GM18517 (cell line): Measurements from ENCODE around the gene GRIPAP1.
A peak's percentile ranks its signal among the peaks of the same experiment; 100 is the strongest.

Experiments
- ATAC-seq: cut with Tn5 transposase; IDR thresholded peaks from one replicate; pipeline ENCODE4 v1.9.1; 2021; ENCODE audit warnings: mild to moderate bottlenecking, moderate library complexity; ENCODE audit not compliant: unreplicated experiment

Gene GRIPAP1

GRCh38 chrX:49002091-49002935 lies at the start of gene GRIPAP1:
Gene GRIPAP1, minus strand, starts transcription at chrX:49002264. Its CDS starts 35 bp downstream, at chrX:49002229.
- peak; percentile 77 for ATAC-seq

DNA sequence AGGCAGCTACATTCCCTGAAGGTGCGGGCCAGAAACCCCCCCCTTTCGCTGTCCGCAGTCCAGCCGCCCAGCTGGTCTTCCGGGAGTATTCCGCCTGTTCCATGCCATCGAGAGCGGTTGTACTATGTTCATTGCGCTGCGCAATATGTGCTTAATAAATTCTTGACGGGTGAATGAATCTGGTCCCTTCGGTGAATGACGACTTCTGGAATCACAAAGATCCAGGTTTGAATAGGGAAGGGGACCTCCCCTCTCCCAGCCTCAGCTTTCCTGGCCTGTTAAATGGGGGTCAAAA lies 41.9 kb upstream of the GRIPAP1 start:
- no peak for ATAC-seq

- ATAC-seq = peak; percentile 86
These were observed 41.3 kb upstream of the GRIPAP1 start, which contains the start of gene TFE3 for GRCh38 chrX:49043220-49043986. Gene TFE3, minus strand, starts transcription at chrX:49043357. Its CDS starts 131 bp downstream, at chrX:49043226.

DNA sequence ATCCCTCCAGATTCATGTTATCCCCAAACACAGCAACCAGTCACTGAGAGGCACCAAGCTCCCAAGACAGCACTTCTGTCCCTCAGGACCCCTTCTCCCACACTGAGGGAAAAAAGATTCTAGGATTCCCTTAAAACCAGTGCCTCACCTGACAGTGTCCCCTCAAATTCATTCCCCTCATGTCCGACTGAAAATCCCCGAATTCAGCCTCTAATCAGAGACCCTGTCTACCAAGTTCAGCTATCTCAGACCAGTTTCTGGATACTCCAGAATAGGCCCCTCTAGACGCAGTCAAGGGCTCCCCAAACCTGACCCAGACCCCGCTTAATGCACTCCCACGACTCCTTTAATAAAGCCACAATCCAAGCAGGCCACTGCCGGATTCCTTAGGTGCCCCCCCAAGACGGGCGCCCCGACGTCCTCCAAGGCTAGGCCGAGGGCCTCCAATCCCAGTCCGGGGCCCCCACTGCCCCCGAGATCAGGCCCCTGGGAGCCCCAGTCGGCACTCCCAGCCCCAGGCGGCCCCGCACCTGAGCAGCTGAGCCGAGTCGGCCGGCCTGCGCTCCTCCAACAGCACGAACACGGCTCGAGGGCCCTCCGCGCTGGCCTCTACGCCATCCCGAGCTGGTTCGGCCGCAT lies 40.6 kb upstream of the GRIPAP1 start:
- ATAC-seq = no peak

DNA sequence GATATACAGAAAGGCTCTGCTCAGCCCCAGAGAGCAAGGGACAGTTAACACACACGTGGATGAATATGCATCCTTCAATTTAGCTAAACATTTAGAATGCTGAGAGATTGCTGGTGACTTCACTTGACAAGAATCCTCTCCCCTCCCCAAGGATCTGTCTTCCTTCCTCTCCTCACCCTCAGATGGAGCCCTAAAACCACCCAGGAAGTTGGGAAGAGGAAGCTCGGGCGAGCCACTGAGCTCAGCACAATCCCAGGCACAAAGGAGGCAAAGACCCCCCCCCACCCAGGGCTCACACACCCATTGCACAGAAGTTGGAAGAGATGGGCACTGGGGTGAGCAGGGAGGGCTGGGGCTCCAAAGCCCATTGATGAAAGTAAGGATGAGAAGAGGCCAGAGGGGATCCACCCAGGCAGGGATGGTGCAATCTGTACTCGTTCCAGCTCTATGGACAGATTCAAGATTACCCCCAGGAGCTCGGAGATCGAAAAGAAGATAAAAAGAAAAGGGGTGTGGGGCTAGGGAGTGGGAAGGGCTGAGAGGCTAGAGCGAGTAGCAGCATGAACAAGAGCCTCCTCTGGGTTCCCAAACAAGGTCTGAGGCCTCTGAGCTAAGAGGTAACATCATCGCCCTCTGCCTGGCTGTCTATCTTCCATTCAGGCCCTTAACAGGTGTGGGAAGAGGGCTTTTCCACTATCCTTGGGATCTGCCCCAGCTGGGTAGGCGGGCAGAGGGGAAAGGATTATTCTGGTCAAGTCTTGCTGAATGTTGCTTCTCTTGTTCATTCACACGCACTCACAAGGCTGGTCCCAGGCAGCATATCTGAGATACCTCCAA lies 39.9 kb upstream of the GRIPAP1 start:
- no peak for ATAC-seq

GRCh38 chrX:49040376-49040955 lies 38.4 kb upstream of the GRIPAP1 start:
- ATAC-seq = no peak

DNA sequence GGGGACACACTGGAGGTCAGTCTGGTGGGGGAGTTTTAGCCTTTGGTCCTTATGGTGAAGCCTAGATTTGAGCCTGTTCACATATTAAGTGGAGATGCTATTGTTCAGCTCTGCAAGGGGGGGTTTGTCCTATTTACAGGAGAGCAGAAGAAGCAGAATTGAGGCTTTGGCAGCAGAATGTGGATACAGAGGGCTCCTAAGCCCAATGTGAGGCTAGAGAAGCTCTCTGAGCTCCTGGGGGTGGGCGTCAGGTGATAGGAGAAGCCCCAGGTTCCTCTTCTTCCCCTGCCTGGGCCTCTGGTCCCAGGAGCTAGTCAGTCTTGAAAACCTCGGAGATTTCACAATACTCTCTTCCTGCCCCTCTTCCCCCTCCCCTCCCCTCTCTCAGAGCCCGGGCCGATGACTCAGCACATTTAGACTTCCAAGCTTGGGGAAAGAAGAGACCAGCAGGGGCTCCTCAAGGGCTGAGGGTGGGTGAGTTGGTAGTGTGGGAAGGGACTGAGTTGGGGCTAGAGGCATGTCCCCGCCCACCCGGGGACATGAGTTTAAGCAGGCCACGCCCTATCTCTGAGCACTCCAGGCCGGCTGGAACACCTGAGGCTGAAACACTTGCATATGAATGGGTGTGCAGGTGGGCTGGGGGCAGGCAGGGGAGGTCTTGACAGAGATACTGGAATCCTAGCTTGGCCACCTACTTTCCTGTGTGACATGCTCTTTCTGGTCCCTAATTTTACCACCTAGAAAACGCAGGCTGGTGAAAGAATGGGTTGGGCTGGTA lies 37.7 kb upstream of the GRIPAP1 start:
- no peak for ATAC-seq

- ATAC-seq = no peak
These were observed 35.9 kb upstream of the GRIPAP1 start for GRCh38 chrX:49037883-49038475.

DNA sequence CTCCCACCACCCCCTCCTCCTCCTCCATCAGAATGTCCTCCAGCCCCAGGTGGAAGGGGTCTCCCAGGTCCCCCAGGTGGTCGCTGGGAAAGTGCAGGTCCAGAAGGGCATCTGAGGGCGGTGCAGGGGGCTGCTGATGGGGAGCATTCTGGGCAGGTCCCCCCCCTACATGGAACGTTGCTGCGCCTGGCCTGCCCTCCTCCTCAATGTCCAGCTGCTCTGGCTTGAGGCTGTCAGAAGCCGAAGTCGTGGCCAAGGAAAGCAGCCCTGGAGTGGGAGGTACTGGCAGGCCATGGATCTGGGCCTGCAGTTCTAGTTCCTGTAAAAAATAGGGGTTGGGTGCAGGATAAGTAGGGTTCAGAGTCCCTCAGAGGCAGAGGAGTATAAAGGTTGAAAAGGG lies 28.2 kb upstream of the GRIPAP1 start:
- ATAC-seq = no peak

- ATAC-seq = no peak
These were observed 27.8 kb upstream of the GRIPAP1 start for GRCh38 chrX:49029876-49030275.

GRCh38 chrX:49019599-49020249 lies 17.7 kb upstream of the GRIPAP1 start:
- ATAC-seq = no peak

DNA sequence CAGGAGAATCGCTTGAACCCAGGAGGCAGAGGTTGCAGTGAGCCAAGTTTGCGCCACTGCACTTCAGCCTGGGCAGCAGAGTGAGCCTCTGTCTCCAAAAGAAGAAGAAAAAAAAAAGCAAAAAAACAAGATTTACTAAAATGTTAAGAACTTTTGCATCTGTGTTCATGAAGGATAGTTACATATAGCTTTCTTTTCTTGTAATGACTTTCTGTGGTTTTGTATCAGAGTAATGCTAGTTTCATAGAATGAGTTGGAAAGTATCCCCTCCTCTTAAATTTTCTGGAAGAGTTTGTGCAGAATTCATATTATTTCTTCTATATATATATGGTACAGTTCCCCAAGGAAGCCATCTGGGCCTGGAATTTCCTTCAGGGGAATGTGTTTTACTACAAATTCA lies 17.0 kb upstream of the GRIPAP1 start:
- ATAC-seq = no peak

DNA sequence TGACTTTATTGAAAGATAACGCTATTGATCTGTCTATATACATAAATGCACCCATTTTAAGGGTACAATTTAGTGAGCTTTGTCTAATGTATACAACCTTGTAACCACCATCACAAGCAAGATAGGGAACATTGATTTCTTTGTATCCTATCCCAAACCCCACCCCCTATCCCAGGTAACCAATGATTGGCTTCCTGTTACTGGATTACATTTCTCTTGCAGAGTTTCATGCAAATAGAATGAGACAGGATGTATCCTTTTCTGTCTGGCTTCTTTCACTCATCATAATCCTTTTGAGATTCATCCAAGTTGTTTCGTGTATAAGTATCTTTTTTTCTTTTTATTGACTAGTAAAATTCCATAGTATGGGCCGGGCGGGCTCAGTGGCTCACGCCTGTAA lies 1.6 kb upstream of the GRIPAP1 start:
- ATAC-seq = no peak

DNA sequence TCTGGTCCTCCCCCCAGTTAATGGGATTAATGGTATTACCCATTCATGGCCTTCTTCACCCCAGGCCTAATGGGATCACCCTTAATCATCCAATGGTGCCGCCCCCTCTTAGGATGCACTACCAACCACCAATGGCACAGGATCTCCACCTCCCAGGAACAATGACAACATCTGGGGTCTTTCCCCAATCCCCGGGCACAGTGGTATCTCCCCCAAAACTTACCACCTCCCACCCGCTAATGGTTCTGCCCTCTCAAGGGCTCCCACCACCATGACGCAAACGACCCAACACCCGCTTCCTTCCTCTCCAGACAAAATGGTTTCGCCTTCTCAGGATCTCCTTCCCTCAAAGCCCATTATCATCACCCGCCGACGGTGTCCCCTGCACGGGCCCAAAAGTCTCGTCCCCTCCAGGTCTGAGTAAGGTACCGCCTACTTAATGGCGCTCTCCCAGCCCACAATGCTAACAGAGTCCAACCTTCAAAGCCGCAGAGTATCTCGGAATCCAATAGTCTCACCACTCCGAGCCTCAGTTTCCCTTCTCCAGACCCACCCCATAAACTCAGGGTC lies 458 bp downstream of the GRIPAP1 start:
- peak; percentile 17 for ATAC-seq

- ATAC-seq = no peak
These were observed 1.4 kb downstream of the GRIPAP1 start for GRCh38 chrX:49000636-49001035.

DNA sequence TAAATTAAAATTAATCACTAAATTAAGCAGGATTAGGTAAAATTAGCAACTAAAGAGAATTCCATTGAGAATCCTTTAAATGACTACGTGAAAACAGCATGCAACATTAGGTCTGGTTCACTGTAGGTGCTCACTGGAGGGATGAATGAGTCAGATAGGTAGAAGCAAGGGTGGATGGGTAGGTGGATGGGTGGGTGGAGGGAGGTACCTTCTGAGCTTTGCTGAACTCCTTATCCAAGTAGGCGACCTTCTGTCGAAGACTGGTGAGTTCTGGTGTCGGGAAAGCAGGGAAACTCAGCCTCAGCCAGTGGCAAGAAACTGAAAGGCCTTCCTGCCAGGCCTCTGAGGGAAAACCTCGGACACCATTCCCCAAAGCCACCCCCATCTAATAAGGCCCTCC lies 3.0 kb downstream of the GRIPAP1 start:
- ATAC-seq = no peak

DNA sequence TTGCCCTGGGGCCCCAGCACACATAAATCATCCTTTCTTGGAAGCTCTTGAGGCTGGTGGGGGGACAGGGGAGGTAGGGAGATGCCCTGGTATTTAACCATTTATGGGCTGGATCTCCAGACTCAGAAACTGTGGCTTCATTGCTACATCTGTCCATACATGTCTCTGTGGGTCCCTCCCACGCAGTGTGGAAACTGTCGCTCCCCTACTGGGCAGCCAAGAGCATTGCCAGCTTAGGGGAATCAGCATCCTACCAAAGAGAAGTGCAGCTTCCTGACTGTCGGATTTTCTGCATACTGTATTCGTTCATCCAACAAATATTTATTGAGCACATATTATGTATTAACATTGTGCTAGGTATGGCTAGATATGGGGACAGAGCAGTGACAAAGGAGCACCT lies 3.7 kb downstream of the GRIPAP1 start:
- ATAC-seq = no peak

GRCh38 chrX:48997865-48998264 lies 4.2 kb downstream of the GRIPAP1 start:
- ATAC-seq = no peak
